GM12878 (cell line): Measurements from ENCODE around the gene FBN2. TPM values are rescaled to one million over a fixed set of nuclear protein-coding genes. Genes with fewer than 3 reads are reported as not detected.

Source experiments
- ATAC-seq: fragments of 200-7000 bp; cut with Tn5 transposase; 3 replicates; pipeline ENCODE4 v1.9.1; 2020; ENCODE audit warnings: mild to moderate bottlenecking, moderate library complexity
- BruUV-seq: library from RNA; stranded (reverse); fragments of 400-500 nt; replicated peaks from 2 replicates; lab custom pipeline; 2021; lab: Mats Ljungman, UMichigan
- CTCF ChIA-PET: fragments of 300-600 bp; sonication (Branson Sonifier 250); formaldehyde crosslinking; extraction: SDS; loops from one replicate; lab custom pipeline; 2021; ENCODE audit warnings: inconsistent platforms; lab: Yijun Ruan, JAX
- POLR2A ChIA-PET: fragments of 350-600 bp; formaldehyde crosslinking; extraction: SDS; loops from one replicate; lab custom pipeline; 2021; ENCODE audit warnings: inconsistent platforms; lab: Charles Lee
- RAD21 ChIA-PET: fragments of 300-600 bp; sonication (Branson Sonifier 250); formaldehyde crosslinking; loops from one replicate; lab custom pipeline; 2023; ENCODE audit warnings: antibody characterized with exemption; ENCODE audit not compliant: unreplicated experiment; lab: Charles Lee
- SMC1A ChIA-PET: fragments of 300-600 bp; sonication (Branson Sonifier 250); formaldehyde crosslinking; loops from one replicate; lab custom pipeline; 2023; ENCODE audit not compliant: unreplicated experiment, uncharacterized antibody; lab: Charles Lee
- DNase-seq: peaks from one replicate; pipeline ENCODE4 v3.0.0-alpha.2; 2011; ENCODE audit warnings: low read depth, low spot score
- FAIRE-seq: peaks from 3 replicates; lab custom pipeline; 2011; peaks lifted over from hg19 to GRCh38; lab: Jason Lieb, UNC
- H2AFZ ChIP-seq: 2 replicates; pipeline ENCODE4 v1.6.0; 2011; ENCODE audit warnings: low read depth, low read length, control low read depth; ENCODE audit not compliant: control insufficient read depth
- H3K27ac ChIP-seq: 2 replicates; pipeline ENCODE4 v1.5.1; 2011; ENCODE audit warnings: control low read depth; ENCODE audit not compliant: control insufficient read depth, insufficient read depth
- H3K27me3 ChIP-seq, 2 experiments: replicated peaks in 1 of 2; 2 replicates each; pipeline versions ENCODE4 v1.6.0 to v1.6.1; 2011; ENCODE audit warnings: low read length in 1 of 2; ENCODE audit not compliant: control insufficient read depth in 2 of 2, insufficient read depth in 2 of 2
- H3K36me3 ChIP-seq, 2 experiments: 2 replicates each; pipeline ENCODE4 v1.5.1; 2011; ENCODE audit warnings: low read length in 1 of 2; ENCODE audit not compliant: control insufficient read depth in 2 of 2, insufficient read depth in 2 of 2
- H3K4me1 ChIP-seq: 2 replicates; pipeline ENCODE4 v1.6.1; 2011; ENCODE audit warnings: mild to moderate bottlenecking, low read length, moderate library complexity, mixed read lengths; ENCODE audit not compliant: control insufficient read depth, insufficient read depth
- H3K4me2 ChIP-seq: 2 replicates; pipeline ENCODE4 v1.6.0; 2011; ENCODE audit warnings: control low read depth; ENCODE audit not compliant: control insufficient read depth, insufficient read depth
- H3K4me3 ChIP-seq: fragments of 200-600 bp; sonication (generic); 2 replicates; pipeline ENCODE4 v1.5.1; 2016
- H3K79me2 ChIP-seq: 2 replicates; pipeline ENCODE4 v1.6.0; 2011; ENCODE audit warnings: low read length; ENCODE audit not compliant: control insufficient read depth, insufficient read depth
- H3K9ac ChIP-seq: 2 replicates; pipeline ENCODE4 v1.8.0; 2011; ENCODE audit warnings: low read length, control low read depth, mixed read lengths; ENCODE audit not compliant: control insufficient read depth, insufficient read depth
- H3K9me3 ChIP-seq: replicated peaks from 3 replicates; pipeline ENCODE4 v1.5.1; 2011; ENCODE audit warnings: mild to moderate bottlenecking, low read length; ENCODE audit not compliant: control insufficient read depth, insufficient read depth
- H4K20me1 ChIP-seq: 2 replicates; pipeline ENCODE4 v1.6.0; 2011; ENCODE audit not compliant: control insufficient read depth, insufficient read depth
- ATF2 ChIP-seq: IDR thresholded peaks from 2 replicates; pipeline ENCODE4 v1.6.1; 2012; ENCODE audit warnings: low read length, inconsistent platforms
- CHD2 ChIP-seq: IDR thresholded peaks from 2 replicates; pipeline ENCODE4 v1.6.1; 2011; ENCODE audit warnings: low read depth, low read length, improper control_type of control experiment, borderline replicate concordance
- CHD4 ChIP-seq: fragments of 200-600 bp; sonication (generic); IDR thresholded peaks from 2 replicates; pipeline ENCODE4 v1.6.1; 2016; ENCODE audit warnings: mild to moderate bottlenecking
- CREB1 ChIP-seq: IDR thresholded peaks from 2 replicates; pipeline ENCODE4 v1.6.1; 2012; ENCODE audit warnings: low read depth, mild to moderate bottlenecking, inconsistent platforms
- FOXK2 ChIP-seq: fragments of 450-650 bp; IDR thresholded peaks from 2 replicates; pipeline ENCODE4 v1.6.1; 2017; ENCODE audit warnings: mild to moderate bottlenecking, moderate library complexity
- IKZF1 ChIP-seq: fragments of 450-650 bp; conservative IDR thresholded peaks from 2 replicates; pipeline ENCODE4 v1.6.1; 2017; ENCODE audit warnings: antibody characterized with exemption, mild to moderate bottlenecking
- KLF5 ChIP-seq: fragments of 450-650 bp; IDR thresholded peaks from 2 replicates; pipeline ENCODE4 v1.6.1; 2014; ENCODE audit warnings: mild to moderate bottlenecking; ENCODE audit not compliant: partially characterized antibody
- MTA3 ChIP-seq: IDR thresholded peaks from 2 replicates; pipeline ENCODE4 v1.6.1; 2012; ENCODE audit warnings: low read length, inconsistent platforms, borderline replicate concordance
- NR2F1 ChIP-seq: fragments of 450-650 bp; conservative IDR thresholded peaks from 2 replicates; pipeline ENCODE4 v1.6.1; 2017; ENCODE audit warnings: mild to moderate bottlenecking
- PAX5 ChIP-seq: IDR thresholded peaks from 2 replicates; pipeline ENCODE4 v1.6.1; 2011; ENCODE audit warnings: low read depth, low read length, borderline replicate concordance
- PBX3 ChIP-seq: IDR thresholded peaks from 2 replicates; pipeline ENCODE4 v1.6.1; 2011; ENCODE audit warnings: mild to moderate bottlenecking, low read depth, low read length, moderate library complexity; ENCODE audit not compliant: insufficient replicate concordance
- POLR2A ChIP-seq: IDR thresholded peaks from 2 replicates; pipeline ENCODE4 v1.6.1; 2011; ENCODE audit warnings: low read depth, mild to moderate bottlenecking, low read length
- POLR2AphosphoS5 ChIP-seq: IDR thresholded peaks from 2 replicates; pipeline ENCODE4 v1.6.1; 2011; ENCODE audit warnings: mild to moderate bottlenecking, low read length, inconsistent platforms
- RB1 ChIP-seq: fragments of 450-650 bp; formaldehyde crosslinking; IDR thresholded peaks from 2 replicates; pipeline ENCODE4 v1.6.1; 2017; ENCODE audit warnings: mild to moderate bottlenecking, borderline replicate concordance
- STAT3 ChIP-seq: IDR thresholded peaks from 2 replicates; pipeline ENCODE4 v1.6.1; 2011; ENCODE audit warnings: low read depth, low read length, improper control_type of control experiment
- TARDBP ChIP-seq: IDR thresholded peaks from 2 replicates; pipeline ENCODE4 v1.6.1; 2016; ENCODE audit warnings: borderline replicate concordance
- WGBS: methylation state at CpG from one replicate; pipeline ENCODE4 v1.1.6; 2016; ENCODE audit warnings: low lambda C conversion rate; ENCODE audit not compliant: insufficient replicate concordance, insufficient coverage; ENCODE audit errors: missing lambda C conversion rate; 5-methylcytosine and 5-hydroxymethylcytosine counted together
- in situ Hi-C: fragments of 300-500 bp; cut with MboI; formaldehyde crosslinking; loops from 9 replicates; pipeline ENCODE4 v1.14.3; 2018; ENCODE audit warnings: mixed read lengths
- intact Hi-C: fragments of 100-400 bp; cut with micrococcal nuclease; formaldehyde crosslinking; loops from one replicate; pipeline ENCODE4 v1.14.2; 2022; ENCODE audit not compliant: unreplicated experiment
- polyA plus RNA-seq, 11 experiments: library from polyadenylated mRNA; depleted of rRNA in 4 of 11; unstranded in 6 of 11; stranded (reverse) in 5 of 11; fragments of >200 nt; fragmentation: Nextera tagmentation in 4 of 11; fragmentation: Illumina TruSeq in 1 of 11; extraction: Ambion mirVana in 4 of 11; extraction: Trizol in 1 of 11; gene quantifications; 1 replicate in 1 of 11; 2 replicates in 10 of 11; pipeline versions ENCODE4 v1.2.1 to v1.2.3, GENCODE V29; 2011 to 2016; ENCODE audit warnings: inconsistent platforms in 2 of 11, missing spikeins in 2 of 11, low read depth in 1 of 11
- total RNA-seq, 4 experiments: library from RNA; depleted of rRNA in 3 of 4; stranded (reverse); fragments of >200 nt in 3 of 4; fragmentation: Illumina TruSeq in 1 of 4; extraction: Trizol in 1 of 4; gene quantifications; 2 replicates each; pipeline versions ENCODE4 v1.2.1 to v1.2.3, GENCODE V29; 2013 to 2021

Gene FBN2
- total and polyA plus RNA-seq, 10 of the 15 experiments (the other 5 are each of a cell fraction or from before 2014, with no cell fraction given), result 0.01 to 0.98 (median 0.10) TPM; not detected in 3

GRCh38 chr5:128271859-128272464 lies 266.1 kb downstream of the FBN2 start:
- ChIA-PET SMC1A (interaction anchor here (1.4 to 1.5 kb wide), 2 partner anchors 8 to 58 kb away, joined by 3 to 4 read pairs; no protein-coding TSS in a partner anchor), POLR2A (no interaction called here), RAD21 (no interaction called here), CTCF (interaction anchor here (1.3 kb wide), 1 partner anchor 50 kb away, joined by 5 read pairs; no protein-coding TSS in a partner anchor)
- no peak for FAIRE-seq
- 52% methylated on average over 6 of the region's 6 CpGs for WGBS
- no peak overlapping the region for H3K4me3 ChIP-seq
- no peaks in the 10 kb centered on the region for H4K20me1 ChIP-seq
- intact Hi-C loops (no loop called here), in situ Hi-C loops (no loop called here)
- H2AFZ ChIP-seq, result no peak overlapping the region
- no peak overlapping the region for H3K4me2 ChIP-seq
- ATAC-seq, result peak; percentile 60; the same call in 2 of the 3 replicates
- no peak overlapping the region for H3K9ac ChIP-seq
- no peaks in the 10 kb centered on the region for H3K27me3 ChIP-seq
- TF ChIP-seq KLF5 (no peak), TARDBP (no peak), CREB1 (no peak), POLR2AphosphoS5 (no peak), RB1 (no peak), STAT3 (no peak), MTA3 (no peak), FOXK2 (no peak), PAX5 (no peak), ATF2 (no peak), POLR2A (no peak), IKZF1 (no peak), NR2F1 (no peak), PBX3 (no peak), CHD2 (no peak), CHD4 (no peak)
- no peaks in the 10 kb centered on the region for H3K9me3 ChIP-seq
- no peaks in the 10 kb centered on the region for H3K4me1 ChIP-seq
- H3K36me3 ChIP-seq, result no peaks in the 10 kb centered on the region
- no peak for DNase-seq
- H3K27ac ChIP-seq, result no peak overlapping the region
- BruUV-seq, result no TSS peak
- H3K79me2 ChIP-seq, result no peaks in the 10 kb centered on the region
